H1 (cell line): ENCODE data around the gene PDCL3. TPM values are rescaled to one million over a fixed set of nuclear protein-coding genes. Genes with fewer than 3 reads are reported as not detected.

Source experiments
- CBX5 ChIP-seq: fragments of 300-800, 300-1000 bp; sonication (generic); IDR thresholded peaks from 2 replicates; pipeline ENCODE4 v1.7.1; 2016; ENCODE audit warnings: antibody characterized with exemption, low read length, low read depth
- CREB1 ChIP-seq: IDR thresholded peaks from 2 replicates; pipeline ENCODE4 v1.6.1; 2012; ENCODE audit warnings: inconsistent platforms
- KDM1A ChIP-seq: fragments of 200-600, 300-600 bp; sonication (generic); IDR thresholded peaks from 2 replicates; pipeline ENCODE4 v1.7.1; 2016; ENCODE audit warnings: mild to moderate bottlenecking, low read length, borderline replicate concordance
- POU5F1 ChIP-seq: IDR thresholded peaks from 2 replicates; pipeline ENCODE4 v1.6.1; 2011; ENCODE audit warnings: low read depth, mild to moderate bottlenecking, low read length, moderate library complexity
- RBBP5 ChIP-seq: IDR thresholded peaks from 2 replicates; pipeline ENCODE4 v1.7.1; 2012; ENCODE audit warnings: low read depth, mild to moderate bottlenecking, inconsistent platforms, low read length, moderate library complexity, borderline replicate concordance
- SIRT6 ChIP-seq: IDR thresholded peaks from one replicate; pipeline ENCODE4 v1.7.1; 2012; ENCODE audit warnings: low read length, inconsistent platforms
- SP1 ChIP-seq: IDR thresholded peaks from 2 replicates; pipeline ENCODE4 v1.6.1; 2011; ENCODE audit warnings: low read depth, low read length
- SP4 ChIP-seq: IDR thresholded peaks from 2 replicates; pipeline ENCODE4 v1.6.1; 2012; ENCODE audit warnings: low read length, inconsistent platforms
- polyA plus RNA-seq, 7 experiments: library from polyadenylated mRNA; depleted of rRNA in 3 of 7; stranded (reverse) in 5 of 7; unstranded in 2 of 7; fragments of >200 nt in 5 of 7; fragments of 200-250 nt in 2 of 7; gene quantifications; 1 replicate in 5 of 7; 2 replicates in 1 of 7; 4 replicates in 1 of 7; pipeline versions ENCODE4 v1.2.1 to v1.2.3, GENCODE V29; 2011 to 2013; ENCODE audit warnings: missing spikeins in 2 of 7, mixed read lengths in 2 of 7
- total RNA-seq: library from RNA; stranded (reverse); fragmentation: NEBNext Ultra II Directional; extraction: Animal tissue kit (Norgen Biotek cat#: 25700); gene quantifications from 2 replicates; pipeline ENCODE4 v1.2.1, GENCODE V29; 2021

Gene PDCL3
- total and polyA plus RNA-seq, 2 of the 8 experiments (the other 6 are each of a cell fraction or from before 2014, with no cell fraction given), result 19.8 to 29.4 TPM

DNA sequence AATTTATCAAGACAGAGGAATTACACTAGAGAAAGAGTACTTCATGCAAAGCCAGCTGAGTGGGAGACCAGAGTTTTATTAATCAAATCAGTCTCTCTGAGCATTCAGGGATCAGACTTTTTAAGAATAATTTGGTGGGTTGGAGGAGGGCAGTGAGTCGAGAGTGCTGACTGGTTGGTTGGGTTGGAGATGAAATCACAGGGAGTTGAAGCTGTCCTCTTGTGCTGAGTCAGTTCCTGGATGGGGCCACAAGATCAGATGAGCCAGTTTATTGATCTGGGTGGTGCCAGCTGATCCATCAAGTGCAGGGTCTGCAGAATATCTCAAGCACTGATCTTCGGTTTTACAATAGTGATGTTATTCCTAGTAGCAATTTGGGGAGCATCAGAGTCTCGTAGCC lies 21.4 kb upstream of the PDCL3 start (continued):
- TF ChIP-seq RBBP5 (no peak), SP1 (no peak), SP4 (no peak), SIRT6 (no peak), POU5F1 (no peak), KDM1A (no peak), CREB1 (no peak), CBX5 (no peak)
- TF ChIP-seq, all 59 proteins: peak for 0
